Astrocyte (in vitro differentiated cells and primary cell): ENCODE measurements around the gene PHF1.

Experiments used
- EZH2 ChIP-seq: IDR thresholded peaks from 2 replicates; pipeline ENCODE4 v1.6.1; 2012; ENCODE audit warnings: mild to moderate bottlenecking, low read length, inconsistent platforms; ENCODE audit not compliant: insufficient read depth
- TF ChIP-seq, protein P1 (sequence below): IDR thresholded peaks from 2 replicates; pipeline ENCODE4 v1.5.1; 2011; ENCODE audit warnings: low read depth, mild to moderate bottlenecking, inconsistent platforms, low read length, moderate library complexity; ENCODE audit not compliant: insufficient read depth

- TF ChIP-seq, protein P1, sequence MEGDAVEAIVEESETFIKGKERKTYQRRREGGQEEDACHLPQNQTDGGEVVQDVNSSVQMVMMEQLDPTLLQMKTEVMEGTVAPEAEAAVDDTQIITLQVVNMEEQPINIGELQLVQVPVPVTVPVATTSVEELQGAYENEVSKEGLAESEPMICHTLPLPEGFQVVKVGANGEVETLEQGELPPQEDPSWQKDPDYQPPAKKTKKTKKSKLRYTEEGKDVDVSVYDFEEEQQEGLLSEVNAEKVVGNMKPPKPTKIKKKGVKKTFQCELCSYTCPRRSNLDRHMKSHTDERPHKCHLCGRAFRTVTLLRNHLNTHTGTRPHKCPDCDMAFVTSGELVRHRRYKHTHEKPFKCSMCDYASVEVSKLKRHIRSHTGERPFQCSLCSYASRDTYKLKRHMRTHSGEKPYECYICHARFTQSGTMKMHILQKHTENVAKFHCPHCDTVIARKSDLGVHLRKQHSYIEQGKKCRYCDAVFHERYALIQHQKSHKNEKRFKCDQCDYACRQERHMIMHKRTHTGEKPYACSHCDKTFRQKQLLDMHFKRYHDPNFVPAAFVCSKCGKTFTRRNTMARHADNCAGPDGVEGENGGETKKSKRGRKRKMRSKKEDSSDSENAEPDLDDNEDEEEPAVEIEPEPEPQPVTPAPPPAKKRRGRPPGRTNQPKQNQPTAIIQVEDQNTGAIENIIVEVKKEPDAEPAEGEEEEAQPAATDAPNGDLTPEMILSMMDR, result no peak
- TF ChIP-seq EZH2, result no peak
Measured at GRCh38 chr6:33433001-33433543, 22.3 kb downstream of the PHF1 start.
